HG03354 (cell line): ENCODE measurements around the gene SLC2A10.

Experiments used
- ATAC-seq: cut with Tn5 transposase; IDR thresholded peaks from one replicate; pipeline ENCODE4 v1.9.1; 2021; ENCODE audit warnings: mild to moderate bottlenecking; ENCODE audit not compliant: unreplicated experiment, poor library complexity, severe bottlenecking

The SLC2A10 gene

GRCh38 chr20:46681032-46681854 is 28.2 kb upstream of the SLC2A10 start:
- ATAC-seq, result no peak

- ATAC-seq, result no peak
Observed at GRCh38 chr20:46682063-46682821, 27.2 kb upstream of the SLC2A10 start.

DNA sequence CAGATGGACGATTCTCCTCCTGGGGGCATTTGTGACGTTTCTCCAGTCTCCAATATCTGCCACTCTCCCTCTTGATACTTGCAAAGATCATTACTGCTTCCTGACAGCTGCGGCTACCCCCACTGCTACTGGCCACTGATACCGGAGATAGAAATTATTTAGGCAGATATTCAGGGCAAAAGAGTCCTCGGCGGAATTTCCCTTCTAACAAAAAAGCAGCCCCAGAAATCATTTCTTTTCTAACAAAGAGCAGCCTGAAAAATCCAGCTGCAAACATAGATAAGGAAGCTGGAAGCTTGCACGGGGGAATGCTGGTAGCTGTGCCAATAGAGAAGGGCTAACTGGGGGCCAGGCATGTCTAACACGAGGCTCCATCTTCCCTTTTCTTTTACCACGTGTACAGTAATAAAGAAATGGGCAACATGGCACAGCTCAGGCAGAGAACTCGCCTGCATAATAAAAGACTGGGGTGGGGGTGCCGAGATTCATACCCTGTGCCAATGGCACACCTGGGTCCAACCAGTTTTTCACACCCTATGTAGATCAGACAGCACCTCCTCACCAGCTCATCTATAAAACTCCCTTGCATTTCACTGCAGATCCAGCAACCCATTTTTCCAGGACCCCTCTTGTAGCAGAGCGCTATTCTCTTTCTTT is 26.3 kb upstream of the SLC2A10 start:
- ATAC-seq, result no peak

DNA sequence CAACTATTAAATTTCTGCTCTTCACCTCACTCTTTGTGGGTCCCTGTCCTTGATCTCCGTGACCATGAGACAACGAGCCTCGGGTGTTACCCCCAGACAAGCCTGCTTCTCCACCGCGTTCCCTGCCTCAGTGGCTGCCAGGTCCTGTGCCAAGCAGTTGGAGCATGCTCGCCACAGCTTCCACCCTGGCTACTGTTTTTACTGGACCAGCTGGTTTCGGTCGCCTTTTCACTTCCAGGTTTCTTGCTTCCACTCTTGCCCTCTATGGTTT is 25.8 kb upstream of the SLC2A10 start:
- no peak for ATAC-seq

GRCh38 chr20:46683939-46684750 is 25.3 kb upstream of the SLC2A10 start:
- ATAC-seq, result no peak

- no peak for ATAC-seq
Observed at GRCh38 chr20:46688151-46689081, 21.0 kb upstream of the SLC2A10 start.

DNA sequence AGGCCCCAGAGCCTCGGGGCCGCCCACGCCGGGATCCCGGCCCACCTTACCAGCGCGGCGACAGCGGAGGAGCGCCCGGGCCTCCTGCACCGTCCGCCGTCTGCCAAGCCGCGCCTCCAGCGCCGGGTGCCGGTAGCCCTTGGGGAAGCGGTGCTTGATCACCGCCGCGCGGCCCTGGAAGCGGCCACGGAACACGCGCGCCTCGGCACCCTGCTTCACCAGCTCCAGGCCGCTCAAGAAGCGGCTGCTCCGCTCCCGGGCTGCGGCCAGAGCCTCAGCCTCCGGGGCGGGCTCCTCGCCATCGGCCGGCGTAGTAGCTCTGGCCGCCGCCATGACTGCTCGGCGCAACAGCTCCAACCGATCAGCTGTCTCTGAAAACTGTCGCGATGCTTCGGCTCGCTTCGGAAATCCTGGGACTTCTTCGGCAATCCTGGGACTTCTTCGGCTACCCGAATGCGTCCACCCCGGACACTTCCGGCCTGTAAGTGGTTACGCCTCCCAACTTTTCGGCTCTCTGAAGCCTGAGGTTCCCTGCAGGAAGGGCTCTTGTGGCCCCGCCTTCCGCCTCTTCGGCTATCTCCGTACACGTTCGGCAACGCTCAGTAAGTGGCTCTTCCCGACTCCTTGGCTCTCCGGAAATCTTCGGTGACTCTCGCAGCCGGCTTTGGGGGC is 20.2 kb upstream of the SLC2A10 start, which contains the start of gene TP53RK:
Gene TP53RK (minus strand): TSS at position 363 of the 672 bp plus-strand sequence. CDS start 30 bp downstream, at position 333.
- peak; percentile 96 for ATAC-seq

DNA sequence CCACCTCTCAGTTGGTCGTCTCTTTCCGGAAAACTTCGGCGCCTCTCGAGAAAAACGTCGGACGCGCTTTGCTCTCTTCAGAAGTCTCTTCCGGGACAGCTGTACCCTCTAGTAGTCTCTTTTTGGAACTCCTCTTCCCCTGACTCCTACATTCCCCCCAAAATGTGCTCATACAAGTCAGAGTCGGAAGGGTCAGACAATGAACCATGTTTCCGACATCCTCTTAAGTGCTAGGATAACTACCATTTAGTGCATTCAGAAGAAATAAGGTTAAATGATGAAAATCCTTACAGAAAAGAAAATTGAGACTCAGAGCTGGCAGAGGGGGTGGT is 19.7 kb upstream of the SLC2A10 start:
- no peak for ATAC-seq

DNA sequence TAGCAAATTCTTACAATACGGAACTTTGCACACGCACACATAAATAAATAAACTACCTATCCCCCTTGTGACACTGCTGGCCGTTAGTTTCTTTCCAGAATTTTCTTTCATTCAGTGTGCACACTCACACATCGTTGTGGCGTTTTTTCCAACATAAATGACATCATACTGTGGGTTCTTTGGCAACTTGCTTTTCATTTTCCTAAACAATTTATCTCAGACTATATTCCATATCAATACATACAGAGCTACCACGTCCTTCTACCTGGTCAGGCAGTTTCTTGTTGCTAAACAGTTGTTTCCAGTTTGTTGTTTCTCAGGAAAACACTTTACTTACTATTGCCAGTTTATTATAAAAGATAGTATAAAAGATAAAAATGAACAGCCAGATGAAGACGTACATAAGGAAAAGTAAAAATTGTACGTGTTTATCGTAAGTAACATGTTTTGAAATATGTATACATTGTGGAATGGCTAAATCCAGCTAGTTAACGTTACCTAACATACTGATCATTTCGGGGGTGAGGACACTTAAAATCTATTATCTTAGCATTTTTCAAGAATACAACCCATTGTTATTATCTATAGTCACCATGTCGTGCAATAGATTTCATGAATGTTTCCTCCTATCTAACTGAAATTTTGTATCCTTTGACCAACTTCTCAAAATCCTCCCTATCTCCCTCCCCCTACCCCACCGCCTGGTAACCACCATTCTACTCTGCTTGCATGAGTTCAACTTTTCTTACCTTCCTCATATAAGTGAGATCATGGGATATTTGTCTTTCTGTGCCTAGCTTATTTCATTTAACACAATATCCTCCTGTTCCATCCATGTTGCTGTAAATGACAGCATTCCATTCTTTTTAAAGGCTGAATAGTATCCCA is 19.0 kb upstream of the SLC2A10 start:
- ATAC-seq, result no peak

DNA sequence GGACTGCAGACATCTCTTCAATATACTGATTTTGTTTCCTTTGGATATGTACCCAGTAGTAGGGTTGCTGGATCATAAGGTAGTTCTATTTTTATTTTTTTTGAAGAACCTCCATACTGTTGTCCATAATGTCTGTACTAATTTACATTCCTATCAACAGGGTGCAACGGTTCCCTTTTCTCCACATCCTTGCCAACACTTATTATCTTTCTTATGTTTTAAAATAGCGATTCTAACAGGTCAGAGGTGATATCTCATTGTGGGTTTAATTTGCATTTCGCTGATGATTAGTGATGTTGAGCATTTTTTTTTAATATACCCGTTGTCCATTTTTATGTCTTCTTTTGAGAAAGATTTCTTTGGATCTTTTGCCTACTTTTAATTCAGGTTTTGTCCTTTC is 18.3 kb upstream of the SLC2A10 start:
- no peak for ATAC-seq

GRCh38 chr20:46694484-46694883 is 15.0 kb upstream of the SLC2A10 start:
- ATAC-seq, result no peak

DNA sequence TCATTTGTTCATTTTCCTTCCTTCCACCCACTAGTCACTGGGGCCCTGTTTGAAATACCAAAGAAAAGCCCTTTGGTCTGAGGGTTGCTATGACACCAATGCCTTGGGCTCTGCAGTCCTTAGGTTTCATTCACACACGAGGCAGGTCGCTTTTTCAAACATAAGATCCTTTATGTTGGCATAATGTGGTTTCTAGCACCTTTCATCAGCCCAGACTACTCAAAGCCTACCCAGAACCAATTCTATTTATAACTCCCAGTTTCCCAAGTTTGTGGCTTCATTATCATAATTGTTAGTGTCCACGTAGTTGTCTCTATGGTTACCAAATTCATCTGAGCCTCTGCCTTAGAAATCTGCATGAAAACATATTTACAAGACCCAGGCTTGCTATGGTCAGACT is 13.6 kb upstream of the SLC2A10 start:
- ATAC-seq, result no peak

DNA sequence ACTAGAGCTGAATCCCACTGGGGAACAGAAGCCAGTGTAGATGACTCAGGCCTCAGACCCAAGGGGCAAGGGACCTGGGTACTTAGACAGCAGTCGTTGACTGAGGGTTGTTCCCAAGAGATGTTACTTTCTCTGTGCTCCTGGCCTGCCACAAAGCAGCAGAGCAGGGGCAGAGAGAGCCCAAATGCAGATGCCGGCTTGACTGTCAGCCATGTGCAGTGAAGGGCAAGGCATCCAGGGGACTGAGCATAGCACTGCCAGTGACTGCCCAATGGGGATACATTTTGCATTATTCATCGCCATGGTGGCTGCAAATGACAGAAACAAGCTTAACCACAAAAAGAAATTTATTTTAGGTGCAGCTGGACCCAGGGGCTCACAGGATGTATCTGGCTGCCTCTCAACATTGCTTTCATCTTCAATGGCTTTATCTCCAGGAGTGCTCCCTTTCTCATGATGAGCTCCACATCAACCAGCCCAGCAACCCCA is 12.6 kb upstream of the SLC2A10 start:
- no peak for ATAC-seq

DNA sequence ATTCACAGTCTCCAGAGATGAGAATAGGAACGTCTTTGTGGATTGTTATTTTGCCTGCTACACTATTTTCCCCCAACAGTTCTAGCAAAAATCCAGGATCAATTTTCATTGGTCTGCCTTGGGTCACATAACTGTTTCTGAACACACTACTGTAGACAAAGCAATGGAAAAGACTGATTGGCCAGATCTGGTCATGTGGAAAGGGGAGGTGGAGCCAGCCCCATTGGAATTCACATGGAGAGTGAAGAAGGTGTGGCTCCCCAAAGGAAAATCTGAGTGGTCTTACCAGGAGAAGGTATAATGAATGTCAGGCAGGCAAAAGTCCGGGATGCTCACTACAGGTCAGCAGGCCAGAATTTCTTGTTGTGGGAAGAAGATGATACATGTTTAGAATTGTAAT is 10.7 kb upstream of the SLC2A10 start:
- ATAC-seq, result no peak

DNA sequence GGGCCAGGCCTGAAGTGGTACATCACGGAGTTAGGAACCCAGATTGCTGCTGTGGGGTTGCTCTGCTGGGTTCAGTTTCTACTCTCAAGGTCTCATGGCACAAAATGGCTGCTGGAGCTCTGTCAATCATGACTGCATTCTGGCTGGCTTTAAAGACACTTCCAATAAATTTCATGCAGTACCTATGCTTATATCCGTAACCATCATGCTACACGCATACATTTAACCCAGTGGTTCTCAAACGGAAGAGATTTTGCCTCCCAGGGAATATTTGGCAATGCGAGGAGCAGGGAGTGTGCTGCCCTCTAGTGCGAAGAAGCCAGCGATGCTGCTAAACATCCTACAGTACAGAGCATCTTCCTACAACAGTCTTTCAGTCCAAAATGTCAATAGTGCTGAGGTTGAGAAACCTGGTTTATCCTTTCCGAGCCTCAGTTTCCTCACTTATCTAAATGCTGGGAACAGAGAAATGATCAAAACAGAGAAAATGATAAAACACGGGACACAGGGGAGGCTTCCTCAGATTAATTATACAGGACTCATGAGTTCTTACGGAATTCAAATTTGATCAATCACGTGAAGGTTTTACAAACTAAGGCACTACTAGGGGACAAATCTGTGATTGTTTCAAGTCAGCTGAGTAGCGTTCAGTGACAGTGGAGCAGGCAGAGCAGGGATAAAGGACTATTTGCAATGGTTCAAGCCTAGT is 9.6 kb upstream of the SLC2A10 start:
- no peak for ATAC-seq

DNA sequence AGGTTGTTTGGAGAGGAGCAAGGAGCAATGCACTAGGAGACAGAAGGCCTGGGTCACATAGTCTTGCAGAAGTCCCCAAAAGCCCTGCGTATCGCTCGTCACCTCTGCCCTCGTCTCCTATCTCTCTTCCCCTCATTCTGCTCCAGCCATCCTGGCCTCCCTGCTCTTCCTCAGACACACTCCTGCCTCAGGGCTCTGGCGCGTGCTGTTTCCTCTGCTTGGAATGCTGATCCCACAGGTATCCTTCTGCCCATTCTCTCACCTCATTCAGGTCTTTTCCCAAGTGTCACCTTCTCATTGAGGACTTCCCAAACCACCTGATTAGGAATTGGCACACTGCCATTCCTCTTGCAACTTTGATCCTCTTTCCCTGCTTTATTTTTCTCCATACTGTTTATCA is 9.0 kb upstream of the SLC2A10 start:
- ATAC-seq, result no peak

GRCh38 chr20:46701057-46701456 is 8.4 kb upstream of the SLC2A10 start:
- ATAC-seq, result no peak
